Measurements from ENCODE around the gene POLR2H. TPM values are rescaled to one million over a fixed set of nuclear protein-coding genes. Genes with fewer than 3 reads are reported as not detected.
A peak's percentile ranks its signal among the peaks of the same experiment; 100 is the strongest.

The POLR2H gene
- polyA plus RNA-seq, 1 experiment, result 94.4 TPM

- Histone ChIP-seq H3K27ac (ENCODE audit: low read depth, low read length) (no peak overlapping the region), H3K4me3 (ENCODE audit: low read depth, low read length) (no peak overlapping the region), H3K27me3 (ENCODE audit: control insufficient read depth, insufficient read depth, low read length) (peaks cover 67% of the 10 kb centered on the region), H3K9me3 (ENCODE audit: control insufficient read depth, insufficient read depth, low read length) (no peaks in the 10 kb centered on the region; the same call in 1 of the 2 replicates)
- no peak for DNase-seq (ENCODE audit: low read depth, low spot score)
- CTCF ChIA-PET, result no interaction called here
- TF ChIP-seq CTCF (IDR thresholded peaks at IDR 0.05; ENCODE audit: low read depth, low read length), result no peak
- POLR2A ChIA-PET, result no interaction called here
Measured at GRCh38 chr3:184378651-184379357, 17.3 kb downstream of the POLR2H start.

GRCh38 chr3:184379358-184380184, 18.1 kb downstream of the POLR2H start, which contains the start of gene CHRD:
Gene CHRD, plus strand, starts transcription at chr3:184380054. Its CDS starts 265 bp downstream, at chr3:184380319.
- Histone ChIP-seq H3K9me3 (ENCODE audit: control insufficient read depth, insufficient read depth, low read length) (no peaks in the 10 kb centered on the region; the same call in 1 of the 2 replicates), H3K27me3 (ENCODE audit: control insufficient read depth, insufficient read depth, low read length) (peaks cover 67% of the 10 kb centered on the region), H3K27ac (ENCODE audit: low read depth, low read length) (no peak within 1 kb of the TSS), H3K4me3 (ENCODE audit: low read depth, low read length) (peak within 1 kb of the TSS; percentile 31; the same call in 1 of the 2 replicates)
- no peak for DNase-seq (ENCODE audit: low read depth, low spot score)
- ChIA-PET POLR2A (interaction anchor here (0.6 kb wide), 1 partner anchor 439 kb away, joined by 3 read pairs; no protein-coding TSS in a partner anchor), CTCF (no interaction called here)
- no peak for TF ChIP-seq CTCF (IDR thresholded peaks at IDR 0.05; ENCODE audit: low read depth, low read length)

GRCh38 chr3:184380185-184380626, 18.7 kb downstream of the POLR2H start:
- peaks cover 66% of the 10 kb centered on the region for H3K27me3 ChIP-seq (ENCODE audit: control insufficient read depth, insufficient read depth, low read length)
- CTCF ChIA-PET, result interaction anchor here (2.4 kb wide), 1 partner anchor 8 kb away, joined by 24 read pairs; no protein-coding TSS in a partner anchor
- no peak for DNase-seq (ENCODE audit: low read depth, low spot score)

GRCh38 chr3:184380627-184381260, 19.2 kb downstream of the POLR2H start:
- ChIA-PET CTCF (interaction anchor here (1.3 to 2.4 kb wide), 2 partner anchors 9 to 133 kb away, joined by 4 to 24 read pairs; no protein-coding TSS in a partner anchor), POLR2A (no interaction called here)
- no peak overlapping the region for H3K27ac ChIP-seq (ENCODE audit: low read depth, low read length)
- TF ChIP-seq CTCF (IDR thresholded peaks at IDR 0.05; ENCODE audit: low read depth, low read length), result no peak
- H3K27me3 ChIP-seq (ENCODE audit: control insufficient read depth, insufficient read depth, low read length), result peaks cover 60% of the 10 kb centered on the region
- H3K9me3 ChIP-seq (ENCODE audit: control insufficient read depth, insufficient read depth, low read length), result no peaks in the 10 kb centered on the region; the same call in 1 of the 2 replicates
- DNase-seq (ENCODE audit: low read depth, low spot score), result no peak
- peak overlapping the region; percentile 31; the same call in 1 of the 2 replicates for H3K4me3 ChIP-seq (ENCODE audit: low read depth, low read length)

More at GRCh38 chr3:184380185-184380626, 18.7 kb downstream of the POLR2H start:
- TF ChIP-seq CTCF (IDR thresholded peaks at IDR 0.05; ENCODE audit: low read depth, low read length), result no peak
- Histone ChIP-seq H3K9me3 (ENCODE audit: control insufficient read depth, insufficient read depth, low read length) (no peaks in the 10 kb centered on the region; the same call in 1 of the 2 replicates), H3K27ac (ENCODE audit: low read depth, low read length) (no peak overlapping the region), H3K4me3 (ENCODE audit: low read depth, low read length) (peak overlapping the region; percentile 31; the same call in 1 of the 2 replicates)
- POLR2A ChIA-PET, result interaction anchor here (0.6 kb wide), 1 partner anchor 438 kb away, joined by 3 read pairs; no protein-coding TSS in a partner anchor

All from AG04450 (cell line).